ENCODE measurements around the gene SALL3. TPM values are rescaled to one million over a fixed set of nuclear protein-coding genes. Genes with fewer than 3 reads are reported as not detected.

Gene SALL3
- total and polyA plus RNA-seq, 2 experiments from 2014 or later = 16.9 to 39.8 TPM

DNA sequence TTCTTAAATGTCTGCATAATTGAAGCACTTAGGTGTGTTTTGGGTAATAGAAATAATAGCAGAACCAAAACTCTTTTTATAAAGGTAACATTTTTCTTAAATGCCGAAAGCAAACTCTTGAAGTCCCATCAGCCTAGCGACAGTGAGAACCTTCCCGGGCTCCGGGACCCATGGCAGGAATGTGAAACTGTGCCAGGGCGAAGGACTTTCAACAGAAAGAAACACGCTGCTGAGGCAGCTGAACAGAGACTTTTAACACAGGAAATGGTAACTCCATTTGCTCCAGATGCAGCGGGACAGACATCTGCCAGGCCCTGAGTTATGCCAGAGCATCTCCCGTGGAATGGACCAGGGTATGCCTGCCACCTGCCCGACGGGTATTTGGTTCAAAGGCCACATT is 34.3 kb downstream of the SALL3 start:
- H3F3A ChIP-seq (replicated peaks; ENCODE audit: low read depth) = no peaks in the 10 kb centered on the region
- H3K4me1 Mint-ChIP-seq = no peaks in the 10 kb centered on the region

More for the DNA sequence above, 34.3 kb downstream of the SALL3 start:
- H3K4me3 Mint-ChIP-seq = no peak overlapping the region
- no peak overlapping the region for H3K4me2 ChIP-seq
- no peaks in the 10 kb centered on the region for H3K9me2 ChIP-seq (ENCODE audit: insufficient read depth)
- no peak overlapping the region for H2AFZ ChIP-seq
- TF ChIP-seq CREB1 (CRISPR knock-in tag; IDR thresholded peaks at IDR 0.05; ENCODE audit: low read depth) = no peak
- no peak for TF ChIP-seq EZH2 (IDR thresholded peaks at IDR 0.05; ENCODE audit: low read depth, unreplicated experiment)
- TF ChIP-seq NANOG (IDR thresholded peaks at IDR 0.05; ENCODE audit: borderline replicate concordance) = no peak
- no peak for TF ChIP-seq JUNB (IDR thresholded peaks at IDR 0.05; ENCODE audit: unreplicated experiment)
- TF ChIP-seq, protein P1, sequence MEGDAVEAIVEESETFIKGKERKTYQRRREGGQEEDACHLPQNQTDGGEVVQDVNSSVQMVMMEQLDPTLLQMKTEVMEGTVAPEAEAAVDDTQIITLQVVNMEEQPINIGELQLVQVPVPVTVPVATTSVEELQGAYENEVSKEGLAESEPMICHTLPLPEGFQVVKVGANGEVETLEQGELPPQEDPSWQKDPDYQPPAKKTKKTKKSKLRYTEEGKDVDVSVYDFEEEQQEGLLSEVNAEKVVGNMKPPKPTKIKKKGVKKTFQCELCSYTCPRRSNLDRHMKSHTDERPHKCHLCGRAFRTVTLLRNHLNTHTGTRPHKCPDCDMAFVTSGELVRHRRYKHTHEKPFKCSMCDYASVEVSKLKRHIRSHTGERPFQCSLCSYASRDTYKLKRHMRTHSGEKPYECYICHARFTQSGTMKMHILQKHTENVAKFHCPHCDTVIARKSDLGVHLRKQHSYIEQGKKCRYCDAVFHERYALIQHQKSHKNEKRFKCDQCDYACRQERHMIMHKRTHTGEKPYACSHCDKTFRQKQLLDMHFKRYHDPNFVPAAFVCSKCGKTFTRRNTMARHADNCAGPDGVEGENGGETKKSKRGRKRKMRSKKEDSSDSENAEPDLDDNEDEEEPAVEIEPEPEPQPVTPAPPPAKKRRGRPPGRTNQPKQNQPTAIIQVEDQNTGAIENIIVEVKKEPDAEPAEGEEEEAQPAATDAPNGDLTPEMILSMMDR (conservative IDR thresholded peaks at IDR 0.05; ENCODE audit: low read depth in 2 of 2) = no peak
- no peak for TF ChIP-seq ZNF114 (CRISPR knock-in tag; IDR thresholded peaks at IDR 0.05)
- no peak for TF ChIP-seq STAT1 (IDR thresholded peaks at IDR 0.05; ENCODE audit: unreplicated experiment)
- no peak for TF ChIP-seq EZH2phosphoT487 (IDR thresholded peaks at IDR 0.05; ENCODE audit: unreplicated experiment)
- no peak for TF ChIP-seq POLR2AphosphoS5 (IDR thresholded peaks at IDR 0.05; ENCODE audit: low read depth)
- TF ChIP-seq ZNF462 (CRISPR knock-in tag; IDR thresholded peaks at IDR 0.05) = no peak
- TF ChIP-seq REST (IDR thresholded peaks at IDR 0.05; ENCODE audit: unreplicated experiment) = no peak
- no peak for TF ChIP-seq ETS1 (IDR thresholded peaks at IDR 0.05)
- H3K9me3 Mint-ChIP-seq = 0 out of 3 replicates have a peak, but pooled peaks cover 4% of the 10 kb centered on the region
- H3K36me3 Mint-ChIP-seq (ENCODE audit: low read depth) = no peaks in the 10 kb centered on the region
- H4K20me1 ChIP-seq (replicated peaks; ENCODE audit: insufficient read depth) = no peaks in the 10 kb centered on the region
- DNase-seq (ENCODE audit: low spot score) (no peak), ATAC-seq (no peak)
- no peaks in the 10 kb centered on the region for H3K27me3 ChIP-seq (ENCODE audit: insufficient read depth)
- H3K27ac Mint-ChIP-seq = no peak overlapping the region
- peaks cover 3% of the 10 kb centered on the region for H3K27me3 Mint-ChIP-seq (ENCODE audit: insufficient read depth, low read depth, poor library complexity)
- no peaks in the 10 kb centered on the region for H3K79me2 ChIP-seq (replicated peaks; ENCODE audit: insufficient read depth)
- H3K36me3 ChIP-seq (ENCODE audit: insufficient read depth) = no peaks in the 10 kb centered on the region
- H3K27ac ChIP-seq (ENCODE audit: low read depth) = no peak overlapping the region
- no peaks in the 10 kb centered on the region for H3K4me1 ChIP-seq (ENCODE audit: insufficient read depth)
- H3K4me3 ChIP-seq = no peak overlapping the region

Data from GM23338 (cell line).